IPS-NIHi7 (cell line): ENCODE results near the gene THEM5.
A peak's percentile ranks its signal among the peaks of the same experiment; 100 is the strongest.
"Not testable (repeated sequence)": the region's sequence is repeated elsewhere in the genome, so short reads cannot be mapped to it uniquely, and the experiment has no call there.

Source experiments
- DNase-seq: peaks from one replicate; pipeline ENCODE4 v3.0.0; 2012; ENCODE audit warnings: mixed read lengths; ENCODE audit errors: extremely low spot score

THEM5 gene

GRCh38 chr1:151867765-151868411 lies 14.4 kb upstream of the THEM5 start:
- no peak for DNase-seq

GRCh38 chr1:151867321-151867720 lies 13.8 kb upstream of the THEM5 start:
- no peak for DNase-seq

DNA sequence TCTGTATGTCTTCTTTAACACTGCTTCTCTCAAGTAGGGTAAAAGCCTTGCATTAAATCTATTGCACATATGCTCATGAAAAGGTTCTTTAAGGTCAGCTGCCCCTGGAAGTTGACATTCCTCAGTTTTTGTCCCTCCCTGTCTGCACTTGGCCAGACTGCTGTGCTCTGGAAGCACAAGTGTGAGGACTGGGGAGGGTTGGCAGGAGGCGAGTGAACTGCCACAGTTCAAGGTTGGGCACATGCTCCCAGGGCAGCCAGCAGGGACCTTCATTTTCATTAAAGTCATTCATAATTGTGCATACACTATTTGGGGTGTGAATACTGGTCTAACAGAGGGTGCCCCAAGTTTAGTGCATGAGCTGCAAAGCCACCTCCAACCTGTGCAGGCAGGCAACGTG lies 10.9 kb upstream of the THEM5 start:
- no peak for DNase-seq

DNA sequence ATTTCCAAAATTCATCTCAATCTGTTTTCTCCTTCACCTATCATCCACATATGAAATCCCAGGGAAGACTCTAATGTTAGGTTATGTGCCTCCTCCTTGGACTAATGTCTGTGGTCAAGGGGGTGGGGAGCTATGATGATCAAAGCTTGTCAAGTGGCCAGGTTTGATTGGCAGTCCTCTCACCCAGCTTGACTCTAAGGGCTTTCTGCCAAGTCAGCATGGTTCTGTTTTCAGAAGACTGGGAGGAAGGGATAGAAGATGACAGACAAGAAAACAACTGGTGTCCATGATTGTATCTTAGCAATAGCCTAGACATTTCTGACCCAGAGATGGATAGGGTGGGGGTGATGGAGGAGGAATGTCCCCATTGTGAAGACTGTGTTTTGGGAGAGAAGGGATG lies 9.1 kb upstream of the THEM5 start:
- no peak for DNase-seq

- DNase-seq: peak; percentile 62
These were observed 7.1 kb upstream of the THEM5 start for GRCh38 chr1:151860504-151861187.

GRCh38 chr1:151859891-151860293 lies 6.4 kb upstream of the THEM5 start:
- DNase-seq: no peak

DNA sequence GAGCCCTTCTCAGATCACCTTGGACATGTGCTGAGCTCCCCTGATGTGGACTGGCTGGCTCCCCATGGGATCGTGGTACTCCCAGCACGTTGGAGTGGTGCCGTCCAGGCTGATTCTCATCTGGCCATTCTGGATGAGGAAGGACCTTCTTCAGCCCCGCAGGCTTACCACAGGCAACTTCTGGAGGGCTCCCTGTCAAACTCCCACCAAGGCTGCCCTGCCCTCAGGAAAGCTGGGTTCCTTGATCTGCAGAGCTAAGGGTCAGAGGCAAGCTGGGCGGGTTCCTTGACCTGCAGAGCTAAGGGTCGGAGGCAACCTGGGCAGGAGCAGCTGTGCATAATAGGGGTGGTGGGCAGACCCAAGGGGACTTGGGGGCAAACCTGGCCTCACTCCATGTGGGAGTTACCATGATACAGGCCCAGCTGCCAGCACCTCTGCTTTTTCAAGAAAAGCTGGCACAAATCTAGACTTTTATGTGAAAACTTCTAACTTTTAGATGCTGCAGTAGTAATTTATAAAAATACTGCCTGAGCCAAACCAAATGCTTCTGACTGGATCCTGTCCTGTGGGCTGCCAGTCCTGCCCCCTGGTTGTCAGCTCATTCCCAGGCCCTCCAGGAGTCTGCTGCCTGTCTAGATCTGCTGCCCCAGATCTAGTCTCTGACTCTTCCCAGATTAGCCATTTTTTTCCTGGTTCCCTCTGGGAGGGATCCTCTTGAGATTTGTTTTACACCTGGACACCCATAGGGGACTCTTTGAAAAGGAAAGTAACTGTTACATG lies 5.6 kb upstream of the THEM5 start:
- no peak for DNase-seq

DNA sequence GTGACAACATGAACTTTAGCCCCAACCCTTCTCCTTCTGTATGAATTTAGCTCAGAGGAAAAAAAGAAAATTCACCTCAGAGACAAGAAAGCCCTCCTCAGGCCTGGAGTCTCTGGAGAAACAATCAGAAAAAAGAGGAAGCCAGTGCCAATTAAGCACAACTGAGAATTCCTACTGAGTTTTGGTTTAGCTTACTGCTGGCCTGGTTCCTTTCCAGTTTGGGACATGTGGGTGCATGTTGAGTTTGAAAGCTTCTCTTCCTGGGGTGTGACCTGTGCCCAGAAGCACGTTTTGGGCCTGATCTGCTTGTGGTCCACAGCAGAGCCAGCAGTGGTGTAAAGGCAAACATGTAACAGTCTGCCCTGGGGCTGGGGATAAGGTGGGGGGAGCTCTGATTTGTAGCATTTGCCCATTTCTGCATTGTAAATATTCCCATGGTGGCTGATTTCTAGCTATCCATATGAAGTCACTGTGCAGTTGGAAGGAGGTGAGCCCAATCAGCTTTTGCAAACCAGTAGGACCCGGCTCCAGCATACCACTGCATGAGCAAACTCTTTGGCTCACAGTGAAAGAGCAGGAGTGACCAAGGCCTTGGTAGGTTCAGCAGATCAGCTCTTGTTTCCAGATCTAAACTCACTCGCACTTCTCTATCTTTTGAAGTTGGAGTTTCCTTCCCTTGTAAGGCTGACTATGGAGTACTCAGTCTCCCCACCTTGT lies 4.7 kb upstream of the THEM5 start:
- DNase-seq: no peak

DNA sequence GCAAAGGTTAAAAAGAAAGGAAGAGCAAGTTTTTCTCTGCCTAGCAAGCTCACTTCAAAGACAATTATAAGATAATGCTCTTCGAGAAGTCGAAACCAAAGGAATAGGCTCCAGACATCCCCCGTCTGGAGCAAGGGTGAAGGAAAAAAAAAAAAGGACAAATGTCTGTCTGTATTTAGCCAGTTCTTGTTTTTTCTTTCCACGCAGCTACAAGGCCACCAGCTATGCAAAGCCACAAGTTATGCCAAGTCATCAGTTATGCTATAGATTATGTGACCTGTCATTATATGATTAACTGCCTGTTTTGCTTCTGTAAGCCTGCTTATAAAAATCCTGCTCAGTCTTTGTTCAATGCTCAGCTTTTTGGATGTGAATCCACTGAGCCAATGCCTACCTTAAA lies 2.4 kb upstream of the THEM5 start:
- no peak for DNase-seq

DNA sequence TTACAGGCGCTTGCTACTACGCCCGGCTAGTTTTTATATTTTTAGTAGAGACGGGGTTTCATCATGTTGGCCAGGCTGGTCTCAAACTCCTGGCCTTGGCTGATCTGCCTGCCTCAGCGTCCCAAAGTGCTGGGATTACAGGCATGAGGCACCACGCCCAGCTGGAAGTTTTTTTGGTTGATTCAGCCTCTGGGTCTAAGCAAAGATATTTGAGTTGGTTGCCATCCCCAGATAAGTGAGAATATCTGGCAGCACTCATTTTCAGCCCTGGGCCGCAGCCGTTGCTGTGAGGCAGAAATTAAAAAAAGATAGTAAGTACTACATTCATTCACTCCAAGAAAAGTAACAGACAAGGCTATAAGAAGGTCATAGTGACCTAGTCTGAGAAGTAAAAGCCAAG lies 2.0 kb upstream of the THEM5 start:
- DNase-seq: not testable (repeated sequence)

DNA sequence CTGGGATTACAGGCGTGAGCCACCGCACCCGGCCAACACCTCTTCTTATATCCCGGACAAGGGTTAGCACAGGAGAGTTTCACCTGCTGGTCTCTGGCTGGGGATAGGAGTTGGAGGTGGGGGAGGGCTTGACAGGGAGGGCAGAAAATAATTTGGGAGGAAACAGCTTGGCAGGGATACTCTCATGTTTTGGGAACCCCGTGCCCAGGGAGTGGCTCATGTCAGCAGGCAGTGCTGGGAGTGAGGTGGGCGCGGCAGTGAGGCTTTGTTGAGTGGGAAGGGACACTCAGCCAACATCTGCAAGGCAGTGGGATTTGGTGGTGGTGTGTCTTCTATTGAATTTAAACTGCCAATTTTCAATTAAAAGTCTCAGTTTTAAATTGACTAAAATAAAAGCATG lies 1.1 kb upstream of the THEM5 start:
- DNase-seq: no peak

DNA sequence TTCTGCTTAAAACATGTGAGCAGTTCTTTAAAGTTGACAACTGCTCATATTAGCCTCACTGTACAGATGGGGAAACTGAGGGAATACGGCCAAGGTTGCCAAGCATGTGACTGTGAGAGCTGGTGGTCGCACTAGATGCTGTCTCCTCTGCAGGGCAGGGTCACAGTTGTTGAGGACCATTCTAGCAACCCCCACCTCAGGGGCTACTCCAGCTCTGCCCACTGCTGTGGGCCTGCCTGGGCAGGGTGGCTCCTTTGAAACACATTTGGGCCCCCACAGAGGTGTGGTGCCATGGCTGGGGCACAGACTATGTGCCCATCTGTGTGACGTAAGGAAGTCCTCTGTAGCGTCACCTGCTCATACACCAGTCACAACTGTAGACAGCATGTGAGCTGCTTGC lies 779 bp downstream of the THEM5 start:
- DNase-seq: no peak

- DNase-seq: no peak
These were observed 1.6 kb downstream of the THEM5 start for GRCh38 chr1:151851886-151852285.

DNA sequence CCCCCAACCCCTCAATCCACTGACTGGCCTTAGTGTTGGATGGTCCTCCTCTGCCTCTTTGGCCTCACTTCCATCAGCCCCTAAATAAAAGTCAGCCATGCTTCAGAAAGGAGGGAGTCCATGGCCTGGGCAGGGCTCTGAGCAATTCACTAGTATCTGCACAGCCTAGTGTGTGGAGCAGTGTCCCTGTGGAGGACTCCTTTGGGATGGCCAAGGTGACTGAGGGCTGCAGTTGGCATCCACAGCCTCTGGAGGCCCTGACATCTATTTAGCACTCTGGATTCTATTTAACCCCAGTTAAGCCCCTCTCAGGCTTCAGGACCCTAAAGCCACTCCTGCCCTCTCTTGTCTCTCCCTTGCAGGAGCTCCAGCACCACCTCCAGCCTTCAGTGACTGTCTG lies 3.6 kb downstream of the THEM5 start:
- no peak for DNase-seq

- DNase-seq: no peak
These were observed 4.4 kb downstream of the THEM5 start for GRCh38 chr1:151849126-151849525.

- no peak for DNase-seq
These were observed 5.5 kb downstream of the THEM5 start for GRCh38 chr1:151847867-151848596.

DNA sequence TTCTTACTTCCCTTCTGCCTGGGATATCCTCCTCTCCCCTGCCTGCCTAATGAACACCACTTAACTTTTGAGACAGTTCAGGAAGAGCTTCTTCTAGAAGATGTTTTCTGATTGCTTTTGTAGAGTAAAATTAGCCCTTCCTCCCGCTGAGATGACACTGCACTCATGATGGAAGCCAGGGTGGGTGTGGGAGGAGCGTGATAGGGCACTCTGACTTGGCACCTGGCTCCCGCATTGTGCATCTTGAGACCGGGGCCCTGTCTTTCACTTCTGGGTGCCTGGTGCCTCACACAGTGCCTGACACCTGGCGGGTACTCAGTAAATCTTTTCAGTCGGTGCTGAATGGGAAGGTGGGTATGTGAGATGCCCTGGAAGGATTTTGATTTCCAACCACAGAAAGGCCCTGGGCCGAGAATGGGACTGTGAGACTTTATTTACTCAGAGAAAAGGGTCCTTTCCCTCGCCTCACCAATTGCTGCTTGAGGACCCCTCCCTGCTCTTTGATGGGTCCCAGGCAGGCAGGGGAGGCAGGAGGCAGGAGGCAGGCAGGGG lies 6.8 kb downstream of the THEM5 start:
- no peak for DNase-seq

DNA sequence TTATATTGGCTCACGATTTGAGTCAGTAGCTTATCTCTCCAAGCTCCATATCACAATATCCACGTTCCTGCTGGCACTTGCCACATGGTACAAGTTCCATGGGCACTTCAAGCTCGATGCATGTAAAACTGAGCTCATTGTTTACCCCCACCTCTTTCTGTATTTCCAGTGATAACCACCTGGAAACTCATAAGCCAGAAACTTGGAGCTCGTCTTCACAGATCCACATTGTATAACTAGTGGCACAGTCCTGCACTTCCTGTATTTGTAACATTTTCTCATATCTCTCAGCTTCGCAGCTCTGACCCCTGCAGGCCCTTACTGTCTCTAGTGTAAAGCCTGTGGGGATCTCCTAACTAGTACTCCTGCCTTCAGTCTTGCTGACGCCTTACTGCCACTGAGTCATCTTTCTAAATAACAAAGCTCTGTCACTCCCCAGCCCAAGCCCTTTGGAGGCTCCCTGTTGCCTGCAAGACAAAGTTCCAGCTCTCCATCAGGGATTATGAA lies 7.4 kb downstream of the THEM5 start:
- DNase-seq: peak; percentile 78

DNA sequence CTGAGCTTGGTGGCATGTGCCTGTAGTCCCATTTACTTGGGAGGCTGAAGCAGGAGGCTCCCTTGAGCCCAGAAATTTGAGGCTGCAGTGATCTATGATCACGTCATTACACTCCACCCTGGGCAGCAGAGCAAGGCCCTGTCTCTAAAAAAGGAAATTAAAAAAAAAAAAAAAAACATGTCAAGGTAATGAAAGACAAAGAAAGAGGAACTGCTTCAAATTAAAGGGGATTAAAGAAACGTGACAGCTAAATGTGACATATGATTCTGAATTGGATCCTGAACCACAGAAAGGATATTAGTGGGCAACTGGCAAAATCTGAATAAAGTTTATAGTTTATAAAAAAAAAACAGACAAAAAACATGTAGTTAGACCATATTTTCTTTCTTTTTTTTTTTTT lies 10.1 kb downstream of the THEM5 start:
- no peak for DNase-seq

GRCh38 chr1:151841141-151841540 lies 12.4 kb downstream of the THEM5 start:
- no peak for DNase-seq

DNA sequence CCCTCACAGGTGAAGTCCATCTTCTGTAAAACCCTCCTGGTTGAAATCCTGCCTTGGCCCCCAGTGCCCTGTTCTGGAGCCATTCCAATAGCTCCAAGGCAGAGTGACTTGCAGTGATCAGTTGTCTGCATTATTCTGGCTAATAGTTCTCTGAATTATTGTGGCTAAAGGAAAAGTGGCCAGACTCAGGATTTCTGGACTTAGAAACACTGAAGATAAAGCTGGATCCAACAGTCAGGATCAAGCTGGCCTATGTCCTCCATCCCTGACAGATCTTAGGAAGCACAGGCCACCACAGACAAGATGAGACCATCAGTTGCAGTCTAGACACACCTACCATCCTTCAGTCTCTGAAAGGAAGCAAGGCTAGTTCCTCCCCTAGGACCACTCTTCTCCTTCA lies 13.1 kb downstream of the THEM5 start:
- DNase-seq: no peak
